ENCODE measurements around the gene CENPM.

Gene CENPM, protein sequence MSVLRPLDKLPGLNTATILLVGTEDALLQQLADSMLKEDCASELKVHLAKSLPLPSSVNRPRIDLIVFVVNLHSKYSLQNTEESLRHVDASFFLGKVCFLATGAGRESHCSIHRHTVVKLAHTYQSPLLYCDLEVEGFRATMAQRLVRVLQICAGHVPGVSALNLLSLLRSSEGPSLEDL

DNA sequence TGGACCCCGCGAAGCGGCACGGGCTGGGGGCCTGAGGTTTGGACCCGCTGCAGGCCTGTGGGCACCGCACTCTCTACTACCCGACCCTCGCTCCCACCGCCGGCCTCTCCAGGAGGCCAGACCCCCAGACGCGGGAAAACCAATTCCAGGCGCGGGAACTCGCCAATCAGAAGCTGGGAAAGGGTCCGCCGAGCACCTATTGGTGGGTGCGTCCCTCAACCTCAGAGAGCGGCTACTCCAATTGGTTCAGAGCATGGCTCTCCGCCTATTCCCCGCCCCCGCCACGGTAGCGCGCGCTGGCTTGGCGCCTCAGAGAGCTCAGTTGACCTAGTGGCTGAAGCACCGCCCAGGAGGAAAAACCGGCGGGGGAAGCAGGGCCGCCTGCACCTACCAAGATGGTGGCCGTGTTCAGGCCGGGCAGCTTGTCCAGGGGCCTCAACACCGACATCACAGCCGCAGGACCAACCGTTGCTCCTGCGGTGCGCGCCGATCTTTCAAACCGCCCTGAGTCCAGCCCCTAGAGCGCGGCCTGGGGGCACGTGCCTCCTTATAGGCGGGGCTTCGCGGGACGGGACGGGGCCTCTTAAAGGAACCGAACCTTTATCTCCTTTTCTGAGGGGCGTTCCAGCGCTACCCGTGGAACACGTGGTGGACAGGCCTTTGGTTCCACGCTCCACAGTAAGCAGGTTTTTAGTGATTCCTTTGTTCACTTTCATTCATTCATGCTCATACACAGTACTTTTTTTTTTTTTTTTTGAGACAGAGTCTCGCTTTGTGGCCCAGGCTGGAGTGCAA is at the start of gene CENPM:
TSS of gene CENPM (minus strand) at position 524 of the 795 bp plus-strand sequence. CDS start at position 448, 76 bp downstream.
- peak; percentile 76 for DNase-seq (ENCODE audit: low read depth)
- TF ChIP-seq CTCF (IDR thresholded peaks at IDR 0.05; ENCODE audit: control insufficient read depth, extremely low read depth, insufficient read depth): no peak
- peak within 1 kb of the TSS; percentile 73 for H3K4me3 ChIP-seq (ENCODE audit: low read depth, low read length)

DNA sequence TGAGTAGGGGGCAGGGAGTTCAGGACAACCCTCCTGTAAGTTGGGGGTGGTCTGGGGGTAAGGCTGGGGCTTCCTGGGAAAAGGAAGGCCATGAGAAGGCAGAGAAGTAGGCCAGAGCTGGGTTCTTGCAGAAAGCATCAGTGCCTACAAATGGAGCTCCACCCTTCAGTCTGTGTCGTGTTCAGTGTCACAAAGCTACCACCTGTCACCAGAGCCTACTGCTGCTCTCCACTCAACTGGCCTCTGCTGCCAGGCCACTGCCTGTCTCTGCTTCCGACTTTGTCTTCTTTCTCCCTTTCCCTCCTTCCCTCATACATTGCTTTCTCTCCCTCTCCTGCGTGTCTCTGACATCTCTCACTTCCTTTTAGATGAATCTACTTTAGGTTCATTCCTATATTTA is 48.3 kb upstream of the CENPM start:
- no peak for TF ChIP-seq CTCF (IDR thresholded peaks at IDR 0.05; ENCODE audit: control insufficient read depth, extremely low read depth, insufficient read depth)
- H3K4me3 ChIP-seq (ENCODE audit: low read depth, low read length): no peak overlapping the region
- no peak for DNase-seq (ENCODE audit: low read depth)

GRCh38 chr22:41992496-41992895 is 45.5 kb upstream of the CENPM start:
- no peak for DNase-seq (ENCODE audit: low read depth)
- no peak for TF ChIP-seq CTCF (IDR thresholded peaks at IDR 0.05; ENCODE audit: control insufficient read depth, extremely low read depth, insufficient read depth)
- no peak overlapping the region for H3K4me3 ChIP-seq (ENCODE audit: low read depth, low read length)

DNA sequence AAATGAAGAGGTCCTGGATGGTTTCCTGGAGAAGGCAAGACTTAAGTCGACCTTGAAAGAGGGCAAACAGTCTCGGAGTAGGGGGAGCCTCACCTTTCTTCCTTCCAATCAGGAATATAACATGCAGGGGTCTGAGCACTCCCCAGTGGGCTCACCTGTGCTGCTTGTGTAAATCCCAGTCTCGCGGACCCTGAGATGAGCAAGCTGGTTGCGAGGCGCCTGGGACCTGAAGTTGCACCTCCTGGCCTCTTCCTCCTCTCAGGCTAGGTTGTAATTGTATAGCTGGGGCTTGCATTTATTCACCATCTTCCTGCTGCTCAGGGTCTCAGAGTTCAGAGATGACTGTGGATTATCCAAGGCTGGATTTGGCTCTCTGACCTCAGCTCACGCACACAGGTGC is 44.2 kb upstream of the CENPM start:
- no peak overlapping the region for H3K4me3 ChIP-seq (ENCODE audit: low read depth, low read length)
- DNase-seq (ENCODE audit: low read depth): no peak
- TF ChIP-seq CTCF (IDR thresholded peaks at IDR 0.05; ENCODE audit: control insufficient read depth, extremely low read depth, insufficient read depth): no peak

DNA sequence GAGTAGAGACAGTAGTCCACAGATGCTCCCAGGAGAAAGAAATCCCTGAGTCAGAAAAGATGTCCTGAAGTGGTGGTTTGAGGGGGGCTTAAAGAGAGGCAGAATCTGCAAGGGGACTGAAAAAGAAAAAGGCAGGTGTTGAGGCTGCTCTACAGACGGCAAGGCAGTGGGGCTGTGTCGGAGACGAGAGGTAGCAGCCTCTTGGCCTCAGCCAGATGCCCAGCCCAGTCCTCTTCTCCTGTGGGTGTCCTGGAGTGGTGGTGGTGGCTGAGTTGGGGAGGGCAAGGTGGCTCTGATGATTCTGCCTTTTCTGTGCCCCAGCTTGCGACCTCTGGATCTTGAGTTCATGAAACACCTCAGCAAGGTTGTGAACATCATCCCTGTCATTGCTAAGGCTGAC is 42.3 kb upstream of the CENPM start:
- no peak overlapping the region for H3K4me3 ChIP-seq (ENCODE audit: low read depth, low read length)
- TF ChIP-seq CTCF (IDR thresholded peaks at IDR 0.05; ENCODE audit: control insufficient read depth, extremely low read depth, insufficient read depth): no peak
- no peak for DNase-seq (ENCODE audit: low read depth)

DNA sequence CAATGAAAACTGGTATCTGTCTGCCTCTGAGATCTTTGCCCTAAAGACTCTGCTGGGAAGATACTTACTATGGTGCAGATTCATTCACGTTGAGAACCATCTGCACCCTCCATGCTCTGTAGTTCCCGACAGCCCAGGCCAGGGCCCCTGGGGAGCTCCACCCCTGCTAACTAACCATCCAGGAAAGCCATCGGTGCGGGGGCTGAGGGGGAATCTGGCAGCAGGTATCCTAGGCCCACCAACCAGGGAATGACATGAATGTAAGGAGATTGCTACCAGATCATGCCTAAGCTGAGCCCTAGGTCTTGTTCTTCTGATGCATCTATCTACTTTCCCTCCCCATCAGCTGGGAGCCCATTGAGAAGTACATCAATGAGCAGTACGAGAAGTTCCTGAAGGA is 40.3 kb upstream of the CENPM start:
- no peak for DNase-seq (ENCODE audit: low read depth)
- H3K4me3 ChIP-seq (ENCODE audit: low read depth, low read length): no peak overlapping the region
- no peak for TF ChIP-seq CTCF (IDR thresholded peaks at IDR 0.05; ENCODE audit: control insufficient read depth, extremely low read depth, insufficient read depth)
